ENCODE measurements around the gene PRSS38.
"Not testable (repeated sequence)": the region's sequence is repeated elsewhere in the genome, so short reads cannot be mapped to it uniquely, and the experiment has no call there.

The PRSS38 gene

GRCh38 chr1:227845147-227845458, 29.6 kb downstream of the PRSS38 start:
- no peak overlapping the region for H3K4me3 ChIP-seq (ENCODE audit: low read length)
- DNase-seq (ENCODE audit: low read depth), result no peak
- TF ChIP-seq CTCF (conservative IDR thresholded peaks at IDR 0.05; ENCODE audit: low read length), result no peak

GRCh38 chr1:227845519-227845918, 30.0 kb downstream of the PRSS38 start:
- no peak for DNase-seq (ENCODE audit: low read depth)
- no peak for TF ChIP-seq CTCF (conservative IDR thresholded peaks at IDR 0.05; ENCODE audit: low read length)
- H3K4me3 ChIP-seq (ENCODE audit: low read length), result no peak overlapping the region

- no peak for TF ChIP-seq CTCF (conservative IDR thresholded peaks at IDR 0.05; ENCODE audit: low read length)
- DNase-seq (ENCODE audit: low read depth), result no peak
- H3K4me3 ChIP-seq (ENCODE audit: low read length), result no peak overlapping the region
These were observed 30.9 kb downstream of the PRSS38 start for GRCh38 chr1:227846265-227846858.

GRCh38 chr1:227847046-227847445, 31.6 kb downstream of the PRSS38 start:
- not testable (repeated sequence) for DNase-seq (ENCODE audit: low read depth)

GRCh38 chr1:227848430-227848932, 33.0 kb downstream of the PRSS38 start:
- DNase-seq (ENCODE audit: low read depth), result no peak
- no peak overlapping the region for H3K4me3 ChIP-seq (ENCODE audit: low read length)
- TF ChIP-seq CTCF (conservative IDR thresholded peaks at IDR 0.05; ENCODE audit: low read length), result no peak

More at GRCh38 chr1:227847046-227847445, 31.6 kb downstream of the PRSS38 start:
- not testable (repeated sequence) for H3K4me3 ChIP-seq (ENCODE audit: low read length)

GRCh38 chr1:227849251-227849650, 33.8 kb downstream of the PRSS38 start:
- TF ChIP-seq CTCF (conservative IDR thresholded peaks at IDR 0.05; ENCODE audit: low read length), result no peak
- no peak for DNase-seq (ENCODE audit: low read depth)
- H3K4me3 ChIP-seq (ENCODE audit: low read length), result no peak overlapping the region

- DNase-seq (ENCODE audit: low read depth), result no peak
- TF ChIP-seq CTCF (conservative IDR thresholded peaks at IDR 0.05; ENCODE audit: low read length), result no peak
- H3K4me3 ChIP-seq (ENCODE audit: low read length), result no peak overlapping the region
These were observed 38.7 kb downstream of the PRSS38 start for GRCh38 chr1:227854189-227854588.

- TF ChIP-seq CTCF (conservative IDR thresholded peaks at IDR 0.05; ENCODE audit: low read length), result no peak
- H3K4me3 ChIP-seq (ENCODE audit: low read length), result no peak overlapping the region
- DNase-seq (ENCODE audit: low read depth), result no peak
These were observed 40.2 kb downstream of the PRSS38 start for GRCh38 chr1:227855687-227856086.
